Suprapubic skin (tissue), 4 donors: ENCODE results near the gene IRS2.

Experiments
- CTCF ChIP-seq, 2 donors: fragments of 200-600 bp in 1 of 2; fragments of 450-650 bp in 1 of 2; sonication (generic) in 1 of 2; IDR thresholded peaks; one replicate each; pipeline ENCODE4 v1.5.1; 2016 to 2019; ENCODE audit warnings: antibody characterized with exemption in 2 of 2, mild to moderate bottlenecking in 1 of 2, moderate library complexity in 1 of 2
- EP300 ChIP-seq: sonication (generic); formaldehyde crosslinking; IDR thresholded peaks from one replicate; pipeline ENCODE4 v1.6.1; 2017; ENCODE audit warnings: antibody characterized with exemption
- POLR2A ChIP-seq, 2 donors: fragments of 450-650 bp; IDR thresholded peaks; one replicate each; pipeline ENCODE4 v1.6.1; 2017; ENCODE audit warnings: antibody characterized with exemption in 2 of 2, mild to moderate bottlenecking in 2 of 2, moderate library complexity in 2 of 2
- POLR2AphosphoS5 ChIP-seq, 3 donors: sonication (generic); formaldehyde crosslinking; IDR thresholded peaks; one replicate each; pipeline ENCODE4 v1.6.1; 2017; ENCODE audit warnings: antibody characterized with exemption in 3 of 3

DNA sequence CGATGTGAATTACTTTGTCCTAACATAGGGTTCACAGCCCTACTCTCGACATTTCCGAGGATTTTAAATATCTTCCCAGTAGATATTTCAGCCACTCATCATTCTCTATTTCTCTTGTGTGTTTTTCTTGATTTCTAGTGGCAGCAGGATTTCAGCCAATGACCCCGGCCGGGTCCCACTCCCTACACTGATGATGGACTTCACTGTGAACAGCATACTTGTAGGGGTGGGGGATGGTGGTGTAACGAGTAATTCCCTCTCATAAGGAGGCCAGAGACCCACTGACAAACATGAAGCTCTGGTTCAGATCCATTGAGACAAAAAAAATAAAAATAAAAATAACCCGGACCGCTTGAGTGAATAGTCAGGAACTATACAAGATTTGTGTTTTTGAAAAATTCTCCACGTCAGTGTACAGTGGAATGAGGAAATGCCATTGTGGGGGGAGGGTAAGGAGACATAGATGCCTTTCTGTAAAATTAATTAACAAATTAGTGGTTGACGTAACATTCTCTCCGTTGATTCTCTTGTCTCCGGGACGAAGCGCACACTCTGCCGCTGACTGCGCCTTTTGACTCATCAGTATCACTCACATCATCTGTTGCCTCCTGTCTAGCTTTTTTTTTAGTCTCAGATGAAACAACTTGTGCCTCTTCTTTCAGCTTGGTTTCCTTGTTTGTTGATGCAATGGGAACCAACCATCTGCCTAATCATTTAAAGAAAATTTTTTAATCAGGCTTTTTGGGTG lies 48.8 kb upstream of the IRS2 start:
- TF ChIP-seq CTCF (IDR thresholded peaks at IDR 0.05) (no peak), POLR2AphosphoS5 (IDR thresholded peaks at IDR 0.05) (no peak), POLR2A (IDR thresholded peaks at IDR 0.05) (no peak), EP300 (no peak)
